GM04503 (cell line): ENCODE data around the gene UACA.
"Not testable (repeated sequence)": the region's sequence is repeated elsewhere in the genome, so short reads cannot be mapped to it uniquely, and the experiment has no call there.

Experiments used
- DNase-seq: peaks from one replicate; pipeline ENCODE4 v3.0.0-alpha.2; 2012; ENCODE audit warnings: low read depth

UACA gene

GRCh38 chr15:70669006-70669602, 94.3 kb downstream of the UACA start:
- no peak for DNase-seq

- DNase-seq: no peak
These were observed 97.8 kb downstream of the UACA start for GRCh38 chr15:70665599-70665998.

- DNase-seq: no peak
These were observed 98.9 kb downstream of the UACA start for GRCh38 chr15:70664494-70664893.

GRCh38 chr15:70663069-70663468, 100.3 kb downstream of the UACA start:
- DNase-seq: not testable (repeated sequence)

DNA sequence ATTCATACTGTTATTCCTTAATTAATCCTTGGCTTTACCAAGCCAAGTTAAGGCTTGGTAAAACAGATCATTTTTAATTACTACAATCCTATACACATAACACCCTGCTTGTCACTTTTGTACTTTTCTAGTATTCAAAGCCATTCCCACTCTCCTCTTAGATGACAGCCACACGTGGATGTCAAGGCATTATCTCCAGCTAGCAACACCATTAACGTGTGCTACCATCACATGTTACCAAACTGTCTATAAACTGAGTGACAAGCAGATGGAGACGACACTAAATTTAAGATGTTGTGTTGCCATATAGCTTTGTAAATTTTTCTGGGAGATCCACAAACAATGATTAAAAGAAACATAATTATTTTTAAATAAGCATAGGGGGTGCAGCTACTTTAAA, 103.7 kb downstream of the UACA start:
- no peak for DNase-seq

- DNase-seq: no peak
These were observed 104.7 kb downstream of the UACA start for GRCh38 chr15:70658641-70659040.

GRCh38 chr15:70653426-70653825, 109.9 kb downstream of the UACA start:
- no peak for DNase-seq

- no peak for DNase-seq
These were observed 111.0 kb downstream of the UACA start for GRCh38 chr15:70652341-70652740.

DNA sequence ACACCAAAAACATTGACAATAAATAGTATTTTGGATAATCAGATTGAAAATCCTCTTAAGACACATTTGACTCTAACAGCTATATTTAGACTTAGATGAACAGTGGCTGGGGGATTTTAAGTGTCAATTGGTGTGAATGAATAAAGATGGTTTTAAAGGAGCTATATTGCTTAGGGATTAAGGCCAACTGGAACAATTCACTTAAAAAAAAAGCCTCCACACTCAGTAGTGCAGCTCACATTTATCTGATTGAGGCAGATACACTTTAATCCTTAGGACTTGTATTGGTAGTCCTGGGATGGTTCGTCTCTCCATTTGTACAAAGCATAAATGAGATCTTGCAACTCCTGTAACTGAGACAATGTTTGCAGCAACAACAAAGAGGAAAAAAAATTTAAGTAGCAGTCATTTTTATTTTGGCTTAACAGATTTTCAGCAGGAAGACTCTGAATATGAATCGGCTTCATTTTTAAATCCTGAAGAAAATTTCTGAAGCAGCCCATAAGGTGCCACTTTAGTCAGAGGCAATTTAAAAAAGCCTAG, 112.0 kb downstream of the UACA start:
- DNase-seq: no peak

GRCh38 chr15:70650567-70651302, 112.6 kb downstream of the UACA start:
- no peak for DNase-seq

GRCh38 chr15:70647396-70647795, 116.0 kb downstream of the UACA start:
- no peak for DNase-seq

DNA sequence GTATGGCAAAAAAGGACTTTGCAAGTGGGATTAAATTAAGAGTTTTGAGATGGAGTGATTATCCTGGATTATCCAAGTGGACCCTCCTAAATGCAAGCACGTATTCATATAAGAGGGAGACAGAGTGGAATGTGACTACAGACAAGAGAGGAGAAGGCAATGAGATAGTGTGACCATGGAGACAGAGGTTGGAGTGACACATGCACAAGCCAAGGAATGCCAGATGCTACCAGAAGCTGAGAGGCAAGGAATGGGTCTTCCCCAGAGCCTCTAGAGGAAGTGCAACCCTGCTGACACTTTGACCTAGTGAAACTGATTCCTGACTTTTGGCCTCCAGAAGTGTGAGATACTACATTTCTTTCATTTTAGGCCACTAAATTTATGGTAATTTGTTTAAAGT, 117.2 kb downstream of the UACA start:
- DNase-seq: no peak

GRCh38 chr15:70643783-70644125, 119.6 kb downstream of the UACA start:
- no peak for DNase-seq

- DNase-seq: no peak
These were observed 120.1 kb downstream of the UACA start for GRCh38 chr15:70643106-70643782.

- no peak for DNase-seq
These were observed 126.7 kb downstream of the UACA start for GRCh38 chr15:70636540-70637165.

DNA sequence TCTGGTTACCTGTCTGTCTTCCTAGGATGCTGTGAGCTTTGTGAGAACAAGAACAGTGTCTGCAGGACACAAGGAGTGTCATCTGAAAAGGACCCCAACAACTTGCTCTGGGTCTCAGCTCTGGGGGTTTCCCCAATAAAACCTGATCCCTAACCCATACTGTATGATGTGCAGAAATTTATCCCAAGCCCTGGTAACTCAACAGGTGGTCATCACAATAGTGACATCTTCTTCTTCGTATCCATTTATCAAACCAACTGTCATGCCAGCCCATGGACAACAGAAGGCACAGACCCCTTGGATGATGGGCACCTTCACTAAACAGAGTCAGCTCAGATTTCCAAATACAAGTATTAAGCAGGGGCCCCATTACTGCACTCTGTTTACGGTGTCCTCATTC, 127.5 kb downstream of the UACA start:
- DNase-seq: no peak

GRCh38 chr15:70633991-70634390, 129.4 kb downstream of the UACA start:
- DNase-seq: no peak

GRCh38 chr15:70633103-70633831, 130.1 kb downstream of the UACA start:
- DNase-seq: no peak

- DNase-seq: no peak
These were observed 130.8 kb downstream of the UACA start for GRCh38 chr15:70632491-70633102.

- DNase-seq: no peak
These were observed 131.3 kb downstream of the UACA start for GRCh38 chr15:70632079-70632478.

DNA sequence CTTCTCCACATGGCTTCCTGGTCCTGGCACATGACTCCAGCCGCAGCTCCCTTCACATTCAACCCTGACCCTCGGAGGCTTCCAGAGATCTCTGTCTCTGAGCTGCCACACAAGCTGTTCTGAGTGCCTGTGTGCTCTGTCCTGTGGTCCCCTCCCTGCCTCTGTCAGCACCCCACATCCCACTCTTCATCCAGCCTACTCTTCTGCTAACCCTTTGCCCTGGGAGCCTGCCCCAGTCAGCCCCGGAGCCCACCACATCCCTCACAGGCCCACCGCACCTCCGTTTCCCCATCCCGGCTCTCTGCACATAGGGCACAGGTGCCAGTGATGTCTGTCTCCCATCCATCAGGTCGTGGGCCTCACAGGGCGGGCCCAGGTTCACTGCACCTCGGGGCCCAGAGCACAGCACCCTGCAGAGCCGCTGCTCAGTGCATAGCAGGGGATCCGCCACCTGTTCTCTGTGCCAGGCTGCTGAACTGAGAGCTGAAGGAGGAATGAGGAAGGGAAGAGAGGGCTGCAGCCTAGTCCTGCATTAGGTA, 133.6 kb downstream of the UACA start:
- no peak for DNase-seq
